ENCODE results near the gene CMKLR1. TPM values are rescaled to one million over a fixed set of nuclear protein-coding genes. Genes with fewer than 3 reads are reported as not detected.

CMKLR1 gene
- total RNA-seq, 1 experiment from 2014 or later, result 1.3 TPM

GRCh38 chr12:108368089-108368488 is 29.0 kb upstream of the CMKLR1 start:
- no peak overlapping the region for H3K4me3 ChIP-seq
- no peaks in the 10 kb centered on the region for H3K36me3 ChIP-seq
- no peaks in the 10 kb centered on the region for H3K27me3 ChIP-seq
- no peak for DNase-seq
- no peaks in the 10 kb centered on the region; the same call in 1 of the 2 replicates for H3K9me3 ChIP-seq

- DNase-seq, result peak; percentile 25
- no peaks in the 10 kb centered on the region for H3K36me3 ChIP-seq
- H3K9me3 ChIP-seq, result no peaks in the 10 kb centered on the region
- no peaks in the 10 kb centered on the region for H3K27me3 ChIP-seq
- H3K4me3 ChIP-seq, result no peak overlapping the region
These were observed 28.3 kb upstream of the CMKLR1 start for GRCh38 chr12:108367436-108367835.

- H3K9me3 ChIP-seq, result no peaks in the 10 kb centered on the region
- H3K4me3 ChIP-seq, result no peak overlapping the region
- no peak for DNase-seq
- H3K27me3 ChIP-seq, result no peaks in the 10 kb centered on the region
- H3K36me3 ChIP-seq, result no peaks in the 10 kb centered on the region
These were observed 26.2 kb upstream of the CMKLR1 start for GRCh38 chr12:108365324-108365723.

GRCh38 chr12:108364879-108365278 is 25.8 kb upstream of the CMKLR1 start:
- DNase-seq, result no peak
- H3K4me3 ChIP-seq, result no peak overlapping the region
- no peaks in the 10 kb centered on the region for H3K27me3 ChIP-seq
- no peaks in the 10 kb centered on the region for H3K36me3 ChIP-seq
- H3K9me3 ChIP-seq, result no peaks in the 10 kb centered on the region

- no peaks in the 10 kb centered on the region for H3K9me3 ChIP-seq
- H3K4me3 ChIP-seq, result no peak overlapping the region
- no peak for DNase-seq
- no peaks in the 10 kb centered on the region for H3K36me3 ChIP-seq
- no peaks in the 10 kb centered on the region for H3K27me3 ChIP-seq
These were observed 24.5 kb upstream of the CMKLR1 start for GRCh38 chr12:108363565-108363964.

- Histone ChIP-seq H3K27me3 (no peaks in the 10 kb centered on the region), H3K36me3 (no peaks in the 10 kb centered on the region), H3K4me3 (no peak overlapping the region), H3K9me3 (no peaks in the 10 kb centered on the region)
- DNase-seq, result no peak
These were observed 24.1 kb upstream of the CMKLR1 start for GRCh38 chr12:108363165-108363564.

GRCh38 chr12:108361606-108362005 is 22.5 kb upstream of the CMKLR1 start:
- no peaks in the 10 kb centered on the region for H3K36me3 ChIP-seq
- no peak overlapping the region for H3K4me3 ChIP-seq
- no peak for DNase-seq
- no peaks in the 10 kb centered on the region for H3K9me3 ChIP-seq
- H3K27me3 ChIP-seq, result no peaks in the 10 kb centered on the region

- Histone ChIP-seq H3K9me3 (no peaks in the 10 kb centered on the region), H3K36me3 (no peaks in the 10 kb centered on the region), H3K4me3 (no peak overlapping the region), H3K27me3 (no peaks in the 10 kb centered on the region)
- peak; percentile 40 for DNase-seq
These were observed 21.4 kb upstream of the CMKLR1 start for GRCh38 chr12:108360487-108360886.

- H3K4me3 ChIP-seq, result no peak overlapping the region
- no peak for DNase-seq
- H3K36me3 ChIP-seq, result no peaks in the 10 kb centered on the region
- H3K9me3 ChIP-seq, result no peaks in the 10 kb centered on the region
- H3K27me3 ChIP-seq, result no peaks in the 10 kb centered on the region
These were observed 20.9 kb upstream of the CMKLR1 start for GRCh38 chr12:108360057-108360456.

GRCh38 chr12:108358580-108358965 is 19.5 kb upstream of the CMKLR1 start:
- Histone ChIP-seq H3K36me3 (no peaks in the 10 kb centered on the region), H3K27me3 (no peaks in the 10 kb centered on the region), H3K4me3 (no peak overlapping the region), H3K9me3 (no peaks in the 10 kb centered on the region)
- no peak for DNase-seq

GRCh38 chr12:108357834-108358579 is 18.9 kb upstream of the CMKLR1 start:
- Histone ChIP-seq H3K36me3 (no peaks in the 10 kb centered on the region), H3K9me3 (no peaks in the 10 kb centered on the region), H3K4me3 (no peak overlapping the region), H3K27me3 (no peaks in the 10 kb centered on the region)
- no peak for DNase-seq

- Histone ChIP-seq H3K4me3 (no peak overlapping the region), H3K9me3 (no peaks in the 10 kb centered on the region), H3K36me3 (no peaks in the 10 kb centered on the region), H3K27me3 (no peaks in the 10 kb centered on the region)
- DNase-seq, result no peak
These were observed 18.0 kb upstream of the CMKLR1 start for GRCh38 chr12:108356835-108357806.

GRCh38 chr12:108355069-108355468 is 16.0 kb upstream of the CMKLR1 start:
- no peaks in the 10 kb centered on the region for H3K9me3 ChIP-seq
- no peaks in the 10 kb centered on the region for H3K27me3 ChIP-seq
- no peak overlapping the region for H3K4me3 ChIP-seq
- H3K36me3 ChIP-seq, result no peaks in the 10 kb centered on the region
- DNase-seq, result no peak

GRCh38 chr12:108352591-108352990 is 13.5 kb upstream of the CMKLR1 start:
- H3K36me3 ChIP-seq, result no peaks in the 10 kb centered on the region
- H3K27me3 ChIP-seq, result no peaks in the 10 kb centered on the region
- H3K9me3 ChIP-seq, result no peaks in the 10 kb centered on the region
- no peak for DNase-seq
- H3K4me3 ChIP-seq, result no peak overlapping the region

- Histone ChIP-seq H3K36me3 (no peaks in the 10 kb centered on the region), H3K4me3 (no peak overlapping the region), H3K9me3 (no peaks in the 10 kb centered on the region), H3K27me3 (no peaks in the 10 kb centered on the region)
- DNase-seq, result no peak
These were observed 11.4 kb upstream of the CMKLR1 start for GRCh38 chr12:108350511-108350910.

- H3K9me3 ChIP-seq, result no peaks in the 10 kb centered on the region
- DNase-seq, result peak; percentile 24
- H3K4me3 ChIP-seq, result no peak overlapping the region
- H3K36me3 ChIP-seq, result no peaks in the 10 kb centered on the region
- H3K27me3 ChIP-seq, result no peaks in the 10 kb centered on the region
These were observed 10.2 kb upstream of the CMKLR1 start for GRCh38 chr12:108349278-108349688.

GRCh38 chr12:108348842-108349241 is 9.7 kb upstream of the CMKLR1 start:
- Histone ChIP-seq H3K36me3 (no peaks in the 10 kb centered on the region), H3K9me3 (no peaks in the 10 kb centered on the region), H3K27me3 (no peaks in the 10 kb centered on the region), H3K4me3 (no peak overlapping the region)
- no peak for DNase-seq

Measured in MG63 (cell line).